H1 (cell line): ENCODE data around the gene RTF1. TPM values are rescaled to one million over a fixed set of nuclear protein-coding genes. Genes with fewer than 3 reads are reported as not detected.

Experiments
- POLR2A ChIP-seq, 2 experiments: IDR thresholded peaks; 1 replicate in 1 of 2; 2 replicates in 1 of 2; pipeline ENCODE4 v1.6.1; 2011; ENCODE audit warnings: low read depth in 2 of 2, low read length in 2 of 2, mild to moderate bottlenecking in 2 of 2; ENCODE audit errors: control extremely low read depth in 1 of 2
- RFX5 ChIP-seq: IDR thresholded peaks from 2 replicates; pipeline ENCODE4 v1.6.1; 2011; ENCODE audit warnings: low read depth, low read length, improper control_type of control experiment, borderline replicate concordance
- RNF2 ChIP-seq: fragments of 200-900, 300-1000 bp; sonication (generic); IDR thresholded peaks from 2 replicates; pipeline ENCODE4 v1.7.1; 2016; ENCODE audit warnings: borderline replicate concordance, low read depth, mild to moderate bottlenecking, antibody characterized with exemption, low read length; ENCODE audit not compliant: poor library complexity, severe bottlenecking; ENCODE audit errors: missing control alignments
- SRF ChIP-seq: IDR thresholded peaks from 2 replicates; pipeline ENCODE4 v1.6.1; 2011; ENCODE audit warnings: mild to moderate bottlenecking, low read depth, low read length, moderate library complexity
- polyA plus RNA-seq, 7 experiments: library from polyadenylated mRNA; depleted of rRNA in 3 of 7; stranded (reverse) in 5 of 7; unstranded in 2 of 7; fragments of >200 nt in 5 of 7; fragments of 200-250 nt in 2 of 7; gene quantifications; 1 replicate in 5 of 7; 2 replicates in 1 of 7; 4 replicates in 1 of 7; pipeline versions ENCODE4 v1.2.1 to v1.2.3, GENCODE V29; 2011 to 2013; ENCODE audit warnings: missing spikeins in 2 of 7, mixed read lengths in 2 of 7
- total RNA-seq: library from RNA; stranded (reverse); fragmentation: NEBNext Ultra II Directional; extraction: Animal tissue kit (Norgen Biotek cat#: 25700); gene quantifications from 2 replicates; pipeline ENCODE4 v1.2.1, GENCODE V29; 2021

The RTF1 gene
- total and polyA plus RNA-seq, 2 of the 8 experiments (the other 6 are each of a cell fraction or from before 2014, with no cell fraction given): 22.6 to 47.7 TPM

DNA sequence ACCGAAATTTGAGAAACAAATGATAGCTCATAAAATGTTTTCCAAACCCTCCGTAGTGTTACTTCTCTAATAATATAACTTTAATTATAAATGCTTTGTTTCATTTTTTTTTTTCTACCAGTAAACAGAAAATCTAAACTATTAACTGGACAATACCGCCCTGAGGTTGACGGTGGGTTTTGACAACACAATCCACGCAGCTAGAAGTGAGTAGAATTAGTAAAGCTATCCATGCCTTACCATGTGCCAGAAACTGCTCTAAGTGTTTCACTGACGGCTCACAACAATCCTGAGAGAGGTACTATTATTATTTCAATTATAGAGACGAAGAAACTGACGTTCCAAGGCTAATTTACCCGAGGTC is 15.0 kb upstream of the RTF1 start (continued):
- no peak for TF ChIP-seq RNF2
- no peak for TF ChIP-seq SRF
- no peak for TF ChIP-seq POLR2A (IDR thresholded peaks at IDR 0.05; ENCODE audit: control extremely low read depth in 1 of 2, low read depth in 2 of 2, low read length in 2 of 2)
- TF ChIP-seq RFX5: no peak
